Endometrial microvascular endothelial cells (primary cell): Measurements from ENCODE around the gene BAIAP3. TPM values are rescaled to one million over a fixed set of nuclear protein-coding genes. Genes with fewer than 3 reads are reported as not detected.
"Not testable (repeated sequence)": the region's sequence is repeated elsewhere in the genome, so short reads cannot be mapped to it uniquely, and the experiment has no call there.

ENCODE experiments used
- in situ Hi-C: cut with HindIII; loops from 2 replicates; pipeline ENCODE4 v1.10.0; 2017; ENCODE audit warnings: low sequenced_read_pairs, low pct_unique_long_range_greater_than_20kb; ENCODE audit errors: inconsistent ontology term
- total RNA-seq: library from RNA; depleted of rRNA; stranded (reverse); fragments of >200 nt; gene quantifications from one replicate; pipeline ENCODE4 v1.2.3, GENCODE V29; 2015; ENCODE audit errors: inconsistent ontology term

The BAIAP3 gene, protein sequence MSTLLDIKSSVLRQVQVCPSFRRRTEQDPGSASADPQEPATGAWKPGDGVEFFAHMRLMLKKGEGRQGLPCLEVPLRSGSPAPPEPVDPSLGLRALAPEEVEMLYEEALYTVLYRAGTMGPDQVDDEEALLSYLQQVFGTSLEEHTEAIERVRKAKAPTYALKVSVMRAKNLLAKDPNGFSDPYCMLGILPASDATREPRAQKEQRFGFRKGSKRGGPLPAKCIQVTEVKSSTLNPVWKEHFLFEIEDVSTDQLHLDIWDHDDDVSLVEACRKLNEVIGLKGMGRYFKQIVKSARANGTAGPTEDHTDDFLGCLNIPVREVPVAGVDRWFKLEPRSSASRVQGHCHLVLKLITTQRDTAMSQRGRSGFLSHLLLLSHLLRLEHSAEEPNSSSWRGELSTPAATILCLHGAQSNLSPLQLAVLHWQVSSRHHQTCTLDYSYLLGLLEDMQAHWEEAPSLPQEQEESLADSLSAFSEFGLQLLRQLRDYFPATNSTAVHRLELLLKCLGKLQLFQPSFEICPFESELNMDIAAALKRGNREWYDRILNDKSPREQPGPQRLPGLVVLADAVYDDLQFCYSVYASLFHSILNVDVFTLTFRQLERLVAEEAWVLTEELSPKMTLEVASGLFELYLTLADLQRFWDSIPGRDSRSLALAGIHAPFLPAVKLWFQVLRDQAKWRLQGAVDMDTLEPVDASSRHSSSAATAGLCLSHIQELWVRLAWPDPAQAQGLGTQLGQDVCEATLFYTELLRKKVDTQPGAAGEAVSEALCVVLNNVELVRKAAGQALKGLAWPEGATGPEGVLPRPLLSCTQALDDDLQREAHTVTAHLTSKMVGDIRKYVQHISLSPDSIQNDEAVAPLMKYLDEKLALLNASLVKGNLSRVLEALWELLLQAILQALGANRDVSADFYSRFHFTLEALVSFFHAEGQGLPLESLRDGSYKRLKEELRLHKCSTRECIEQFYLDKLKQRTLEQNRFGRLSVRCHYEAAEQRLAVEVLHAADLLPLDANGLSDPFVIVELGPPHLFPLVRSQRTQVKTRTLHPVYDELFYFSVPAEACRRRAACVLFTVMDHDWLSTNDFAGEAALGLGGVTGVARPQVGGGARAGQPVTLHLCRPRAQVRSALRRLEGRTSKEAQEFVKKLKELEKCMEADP
- total RNA-seq = 0.74 TPM

DNA sequence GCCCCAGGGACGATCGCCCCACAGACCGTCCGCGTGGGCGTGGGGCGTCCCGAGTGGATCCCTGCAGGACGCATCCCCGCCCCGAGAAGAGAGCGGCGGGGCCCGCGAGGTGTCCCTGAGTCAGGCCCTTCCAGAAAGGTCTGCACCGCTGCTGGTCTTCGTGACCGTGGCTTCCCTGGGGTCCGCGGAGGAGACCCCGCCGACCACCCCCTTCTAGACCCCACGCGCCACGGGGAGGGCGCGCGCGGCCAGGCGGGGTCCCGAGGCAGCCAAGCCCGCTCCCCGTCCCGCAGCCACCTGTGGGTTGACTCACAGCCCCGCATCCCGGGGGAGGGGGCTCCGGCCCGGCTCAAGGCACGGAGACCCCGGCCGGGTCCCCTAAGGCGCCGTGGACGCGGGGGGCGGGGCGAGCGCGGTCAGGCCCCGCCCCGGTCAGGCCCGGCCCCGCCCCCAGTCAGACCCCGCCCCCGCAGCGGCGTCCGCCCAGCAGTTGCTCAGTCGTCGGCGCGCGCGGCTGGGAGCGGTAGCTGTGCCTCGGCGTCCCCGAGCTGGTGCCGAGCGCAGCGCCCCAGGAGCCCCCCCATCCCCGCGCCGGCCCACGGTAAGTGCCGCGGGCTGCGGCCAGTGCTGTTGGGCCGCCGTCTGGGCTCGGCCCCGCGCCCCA lies at the start of gene BAIAP3:
Gene BAIAP3, plus strand, starts transcription at position 497 of the 664 bp plus-strand sequence. CDS start 4,905 bp downstream, outside the sequence.
- in situ Hi-C loops = no loop called here

DNA sequence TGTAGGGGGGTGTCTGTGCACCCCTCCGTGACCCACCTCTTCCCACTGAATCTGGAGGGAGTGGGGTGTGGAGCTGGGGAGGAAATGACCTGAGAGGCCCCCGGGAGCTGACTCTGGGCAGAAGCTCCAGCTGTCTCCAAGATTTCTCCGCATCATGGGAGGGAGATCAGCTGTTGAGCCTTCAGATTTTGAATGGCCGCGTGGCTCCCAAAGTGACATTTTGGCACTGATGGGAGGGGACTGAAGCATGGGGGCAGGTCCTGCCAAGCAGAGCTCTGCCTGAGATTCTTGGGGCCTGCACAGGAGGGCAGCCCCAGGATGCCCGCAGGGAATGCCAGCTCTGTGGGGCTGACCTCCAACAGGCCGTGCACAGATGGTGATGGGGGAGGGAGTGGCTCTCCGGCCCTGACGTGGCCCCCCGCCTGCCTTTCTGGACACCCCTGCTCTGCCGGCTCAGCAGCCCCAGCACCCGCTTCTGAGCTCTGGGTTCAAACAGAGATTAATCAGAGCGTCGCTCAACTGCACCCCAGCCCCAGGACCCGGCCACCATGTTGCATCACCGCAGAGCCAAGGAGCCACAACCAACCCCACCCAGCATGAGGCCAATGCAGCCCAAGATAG lies 49.3 kb upstream of the BAIAP3 start:
- in situ Hi-C loops = no loop called here

DNA sequence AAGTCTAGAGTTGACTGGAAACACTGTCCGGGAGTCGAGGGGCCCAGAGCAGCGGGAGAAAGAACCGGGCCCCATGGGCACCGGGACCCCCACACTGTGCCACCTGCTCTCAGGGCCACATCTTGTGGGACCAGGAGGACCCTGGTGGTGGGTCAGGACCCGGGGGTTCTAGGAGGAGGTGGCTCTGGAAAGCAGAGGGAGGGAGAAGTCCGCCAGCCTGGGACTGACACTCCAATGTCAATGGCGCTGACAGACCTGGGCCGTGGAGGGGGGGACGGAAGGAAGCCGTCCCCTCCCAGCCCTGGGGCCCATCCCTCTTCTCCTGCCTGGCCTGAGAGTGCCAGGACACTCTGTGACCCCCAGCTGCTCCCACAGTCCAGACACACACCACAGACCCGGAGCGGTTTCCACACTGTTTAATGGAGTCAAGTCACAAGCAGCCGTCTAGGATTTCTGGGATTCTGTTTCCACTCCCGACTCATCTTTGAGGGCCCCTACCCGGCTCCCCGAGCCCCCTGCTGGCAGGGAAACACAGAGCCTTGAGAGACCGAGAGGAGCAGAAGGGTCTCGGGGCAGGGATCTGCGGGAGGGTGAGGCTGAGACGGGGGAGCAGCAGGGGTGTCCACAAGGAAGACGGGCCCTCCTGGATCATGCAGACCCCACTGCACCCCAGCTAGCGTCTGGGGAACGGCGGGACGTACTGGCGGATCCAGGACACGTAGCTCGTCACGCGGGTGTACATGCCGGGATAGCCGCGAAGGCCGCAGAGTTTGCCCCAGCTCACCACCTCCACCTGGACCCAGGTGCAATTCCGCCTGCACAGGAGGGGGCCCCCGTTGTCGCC lies 47.6 kb upstream of the BAIAP3 start:
- in situ Hi-C loops = no loop called here

DNA sequence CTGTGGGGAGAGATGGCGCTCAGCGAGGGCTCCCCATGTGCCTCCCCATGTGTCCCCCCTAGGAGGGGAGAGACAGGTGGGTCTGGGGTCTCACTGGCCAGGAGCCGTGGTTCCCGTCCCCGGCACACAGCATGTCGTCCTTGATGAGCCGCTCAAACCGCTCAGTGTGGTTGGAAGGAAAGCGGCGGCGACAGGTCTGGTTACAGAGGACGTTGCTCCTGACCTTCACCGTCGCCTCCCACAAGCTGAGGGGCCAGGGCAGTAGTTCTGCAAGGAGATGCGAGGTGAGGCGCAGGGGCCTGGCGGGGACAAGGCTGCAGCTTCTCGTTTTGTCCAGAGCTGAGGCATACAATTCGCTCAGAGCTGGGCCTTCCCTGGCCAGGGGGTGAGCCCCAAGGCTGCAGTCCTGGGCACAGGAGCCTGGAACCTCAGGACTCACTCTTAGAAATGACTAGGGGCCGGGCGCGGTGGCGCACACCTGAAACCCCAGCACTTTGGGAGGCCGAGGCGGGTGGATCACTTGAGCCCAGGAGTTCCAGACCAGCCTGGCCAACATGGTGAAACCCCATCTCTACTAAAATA lies 46.8 kb upstream of the BAIAP3 start:
- in situ Hi-C loops = no loop called here

DNA sequence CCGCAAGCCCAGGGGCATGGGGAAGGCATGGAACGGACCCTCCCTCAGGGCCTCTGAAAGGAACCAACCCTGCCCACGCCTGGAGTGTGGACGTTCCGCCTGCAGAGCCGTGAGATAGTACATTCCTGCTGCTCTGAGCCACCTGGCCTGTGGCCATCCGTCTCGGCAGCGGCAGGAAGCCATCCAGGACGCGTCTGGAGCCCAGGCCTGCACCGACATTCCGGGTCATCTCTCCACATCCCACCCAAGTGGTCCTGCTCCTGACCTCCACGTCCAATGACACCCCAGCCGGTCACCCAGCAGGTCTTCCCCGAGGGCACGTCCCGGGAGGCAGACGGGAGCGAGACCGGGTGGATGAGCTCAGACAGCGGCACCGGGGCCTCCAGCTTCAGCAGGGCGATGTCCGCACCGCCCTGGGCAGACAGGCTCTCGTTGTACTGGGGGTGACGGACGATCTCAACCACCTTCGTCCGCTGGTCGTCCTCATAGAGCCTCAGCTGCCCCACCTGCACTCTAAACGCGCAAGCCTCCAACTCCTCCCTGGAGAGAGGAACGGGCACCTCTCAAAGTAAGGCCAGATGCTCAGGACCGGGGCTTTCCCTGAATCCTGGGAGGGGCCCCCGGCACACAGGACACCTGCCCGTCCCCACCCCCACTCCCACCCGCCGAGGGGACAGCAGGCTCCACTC lies 45.3 kb upstream of the BAIAP3 start:
- in situ Hi-C loops = no loop called here

DNA sequence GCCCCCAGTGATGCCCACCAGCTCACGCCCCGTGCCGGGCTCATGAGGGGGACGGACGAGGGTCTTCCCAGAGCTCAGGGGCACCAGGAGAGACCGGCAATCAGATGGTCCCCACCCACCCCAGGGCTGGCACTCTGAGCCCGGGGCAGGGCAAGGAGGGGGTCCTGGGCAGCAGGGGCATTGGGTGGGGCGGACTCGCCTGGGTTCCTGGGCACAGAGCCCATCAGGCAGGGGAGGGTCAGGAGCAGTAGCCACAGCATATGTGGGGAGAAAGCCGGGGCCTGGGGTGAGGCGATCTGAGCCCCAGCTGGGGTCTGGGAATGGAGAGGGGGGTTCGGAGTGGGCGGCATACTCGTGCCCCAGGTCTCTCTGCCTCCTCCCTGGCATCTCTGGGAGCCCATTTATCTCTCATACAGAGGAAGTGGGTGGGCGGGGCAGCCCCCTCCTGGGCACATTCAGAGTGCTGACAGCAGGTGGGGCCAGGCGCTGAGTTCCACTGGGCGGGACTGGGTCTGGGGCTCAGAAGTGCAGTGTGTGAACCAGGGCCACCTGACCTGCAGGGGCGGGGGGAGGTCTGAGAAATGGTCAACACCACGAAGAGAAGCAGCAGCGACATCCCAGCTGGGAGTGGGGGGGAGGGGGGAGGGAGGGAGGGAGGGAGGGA lies 44.5 kb upstream of the BAIAP3 start:
- in situ Hi-C loops = no loop called here

DNA sequence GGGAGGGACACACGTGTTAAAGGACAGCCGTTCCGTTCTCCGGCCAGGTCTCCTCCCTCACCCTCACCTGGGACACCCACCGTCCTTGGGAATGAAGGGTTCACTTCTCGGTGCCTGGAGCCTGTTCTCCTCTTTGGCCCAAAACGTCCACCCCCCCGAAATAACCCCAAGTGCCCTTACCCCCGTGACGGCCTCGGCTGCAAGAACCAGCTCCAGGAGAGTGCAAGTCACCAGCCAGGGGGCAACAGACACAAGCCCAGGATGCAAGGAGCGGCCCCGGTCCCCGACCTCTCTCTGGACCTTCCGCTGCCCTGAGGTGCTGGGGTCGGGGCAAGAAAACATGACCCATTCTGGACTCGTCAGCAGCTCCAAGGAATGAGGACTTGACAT lies 44.0 kb upstream of the BAIAP3 start:
- in situ Hi-C loops = no loop called here

DNA sequence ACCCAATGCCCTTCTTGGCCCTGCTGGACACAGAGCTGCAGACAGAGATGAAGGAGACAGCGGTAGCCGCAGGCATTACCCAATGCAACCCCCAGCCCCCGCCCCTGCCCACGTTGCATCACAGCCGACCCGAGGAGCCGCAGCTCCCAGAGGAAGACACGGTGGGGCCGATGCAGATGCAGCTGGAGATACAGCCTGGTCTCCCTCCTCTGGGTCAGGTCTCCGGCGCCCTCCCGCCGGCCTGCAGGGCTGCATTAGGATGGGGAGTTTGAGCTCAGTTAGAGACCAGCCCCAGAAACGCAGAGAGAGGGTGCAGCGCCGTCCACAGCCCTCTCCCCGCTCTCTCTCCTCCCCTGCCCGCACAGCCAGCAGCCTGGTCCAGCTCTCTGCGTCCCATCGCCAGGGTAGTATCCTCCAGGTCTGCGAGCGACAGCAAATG lies 43.4 kb upstream of the BAIAP3 start:
- in situ Hi-C loops = no loop called here

DNA sequence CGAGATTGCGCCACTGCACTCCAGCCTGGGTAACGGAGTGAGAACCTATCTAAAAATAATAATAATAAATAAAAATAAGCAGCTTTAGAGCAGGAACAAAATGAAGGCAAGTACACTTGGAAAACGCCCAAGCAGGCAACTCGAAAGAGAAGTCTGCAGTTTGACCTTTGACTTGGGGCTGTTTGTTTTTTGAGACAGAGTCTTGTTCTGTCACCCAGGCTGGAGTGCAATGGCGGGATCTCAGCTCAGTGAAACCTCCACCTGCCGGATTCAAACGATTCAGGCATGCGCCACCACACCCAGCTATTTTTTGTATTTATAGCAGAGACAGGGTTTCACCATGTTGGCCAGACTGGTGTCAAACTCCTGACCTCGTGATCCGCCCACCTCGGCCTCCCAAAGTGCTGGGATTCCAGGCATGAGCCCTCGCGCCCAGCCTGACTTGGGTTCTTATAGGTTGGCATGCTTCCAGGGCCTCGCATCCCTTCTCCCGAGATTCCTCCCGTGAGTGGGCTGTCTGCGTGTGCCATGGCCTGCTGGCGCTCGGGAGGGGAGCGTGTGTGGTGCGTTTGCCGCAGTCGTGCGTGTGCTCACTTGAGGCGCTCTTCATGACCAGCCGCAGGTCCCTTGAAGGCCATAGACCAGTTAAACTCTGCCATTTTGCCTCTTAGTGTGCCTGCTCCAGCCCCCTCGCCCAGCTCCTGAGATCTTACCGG lies 42.4 kb upstream of the BAIAP3 start:
- in situ Hi-C loops = no loop called here

DNA sequence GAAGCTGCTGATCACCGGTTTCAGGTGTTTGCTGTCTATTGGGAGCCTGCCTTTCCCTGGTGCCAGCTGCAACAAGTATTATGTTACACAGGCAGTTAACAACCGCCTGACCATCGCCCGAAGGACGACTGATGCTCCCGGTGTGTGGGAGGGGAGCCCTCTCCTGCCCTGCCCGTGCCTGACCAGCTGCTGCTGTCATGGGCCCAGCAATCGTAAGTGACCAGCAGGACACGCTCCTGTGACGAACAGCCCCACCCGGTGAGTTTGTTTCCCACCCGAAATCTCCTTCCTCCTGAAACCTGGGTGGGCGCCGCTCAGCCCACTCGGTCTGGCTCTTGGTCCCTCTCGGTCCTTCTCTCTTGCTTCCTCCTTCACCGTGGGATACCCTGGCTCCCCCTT lies 41.9 kb upstream of the BAIAP3 start:
- in situ Hi-C loops = no loop called here

DNA sequence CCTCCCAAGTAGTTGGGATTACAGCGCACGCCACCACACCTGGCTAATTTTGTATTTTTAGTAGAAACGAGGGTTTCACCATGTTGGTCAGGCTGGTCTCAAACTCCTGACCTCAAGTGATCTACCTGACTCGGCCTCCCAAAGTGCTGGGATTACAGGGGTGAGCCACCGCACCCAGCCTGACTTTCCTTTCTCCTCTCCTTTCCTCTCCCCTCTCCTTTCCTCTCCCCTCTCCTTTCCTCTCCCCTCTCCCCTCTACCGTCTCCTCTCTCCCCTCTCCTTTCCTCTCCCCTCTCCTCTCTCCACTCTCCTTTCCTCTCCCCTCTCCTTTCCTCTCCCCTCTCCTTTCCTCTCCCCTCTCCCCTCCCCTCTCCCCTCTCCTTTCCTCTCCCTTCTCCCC lies 41.2 kb upstream of the BAIAP3 start:
- in situ Hi-C loops = not testable (repeated sequence)

DNA sequence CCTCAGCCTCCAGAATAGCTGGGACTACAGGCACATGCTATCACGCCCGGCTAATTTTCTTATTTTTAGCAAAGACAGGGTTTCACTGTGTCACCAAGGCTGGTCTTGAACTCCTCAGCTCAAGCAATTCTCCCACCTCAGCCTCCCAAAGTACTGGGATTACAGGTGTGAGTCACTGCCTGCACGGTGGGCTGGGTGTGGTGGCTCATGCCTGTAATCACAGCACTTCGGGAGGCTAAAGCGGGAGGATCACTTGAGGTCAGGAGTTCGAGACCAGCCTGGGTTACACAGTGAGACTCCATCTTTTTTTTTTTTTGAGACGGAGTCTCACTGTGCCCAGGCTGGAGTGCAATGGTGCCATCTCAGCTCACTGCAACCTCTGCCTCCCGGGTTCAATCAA lies 40.6 kb upstream of the BAIAP3 start:
- in situ Hi-C loops = not testable (repeated sequence)

DNA sequence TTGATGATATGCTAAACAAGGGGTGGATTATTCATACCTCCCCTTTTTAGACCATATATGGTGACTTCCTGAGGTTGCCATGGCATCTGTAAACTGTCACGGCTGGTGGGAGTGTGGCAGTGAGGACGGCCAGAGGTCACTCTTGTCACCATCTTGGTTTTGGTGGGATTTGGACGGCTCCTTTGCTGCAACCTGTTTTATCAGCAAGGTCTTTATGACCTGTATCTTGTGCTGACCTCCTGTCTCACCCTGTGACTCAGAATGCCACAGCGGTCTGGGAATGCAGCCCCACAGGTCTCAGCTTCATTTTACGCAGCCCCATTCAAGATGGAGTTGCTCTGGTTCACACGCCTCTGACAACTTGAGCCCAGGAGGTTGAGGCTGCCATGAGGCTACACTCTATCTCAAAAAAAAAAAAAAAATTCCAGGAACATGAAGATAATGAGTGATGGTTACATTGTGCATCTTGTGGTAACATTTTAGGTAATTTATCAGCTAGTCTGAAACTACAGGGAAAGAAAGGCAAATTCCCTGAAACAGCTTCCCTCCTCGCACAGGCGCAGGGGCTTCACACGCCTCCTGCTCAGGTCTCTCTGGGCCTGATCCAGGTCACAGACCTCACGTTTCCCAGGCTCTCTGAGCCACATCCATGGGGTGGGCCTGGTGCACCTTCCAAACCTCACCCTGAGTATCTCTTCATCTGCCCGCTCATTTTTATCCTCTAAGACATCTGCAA lies 39.4 kb upstream of the BAIAP3 start:
- in situ Hi-C loops = no loop called here

DNA sequence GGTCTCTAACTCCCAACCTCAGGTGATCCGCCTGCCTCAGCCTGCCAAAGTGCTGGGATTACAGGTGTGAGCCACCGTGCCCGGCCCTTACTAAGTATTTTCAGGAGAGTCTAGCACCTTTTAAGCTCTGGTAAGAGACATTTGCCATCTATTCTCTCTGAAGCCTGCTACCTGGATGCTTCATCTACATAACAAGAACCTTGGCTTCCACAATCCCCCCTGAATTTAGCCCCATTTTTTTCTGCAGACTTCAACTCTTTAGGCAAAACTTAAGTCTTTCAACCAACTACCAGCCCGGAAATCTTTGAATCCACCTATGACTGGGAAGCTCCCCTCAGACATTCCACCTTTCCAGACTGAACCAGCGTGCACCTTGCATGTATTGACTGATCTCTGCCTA lies 38.0 kb upstream of the BAIAP3 start:
- in situ Hi-C loops = no loop called here

DNA sequence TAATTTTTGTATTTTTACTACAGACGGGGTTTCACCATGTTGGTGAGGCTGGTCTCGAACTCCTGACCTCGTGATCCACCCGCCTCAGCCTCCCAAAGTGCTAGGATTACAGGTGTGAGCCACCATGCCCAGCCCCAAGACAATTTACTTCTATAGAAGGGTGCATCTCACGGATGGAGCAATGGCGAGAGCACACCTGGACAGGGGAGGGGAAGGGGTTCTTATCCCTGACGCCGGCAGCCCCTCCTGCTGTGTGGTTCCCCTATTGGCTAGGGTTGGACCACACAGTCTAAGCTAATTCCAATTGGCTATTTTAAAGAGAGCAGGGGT lies 36.8 kb upstream of the BAIAP3 start:
- in situ Hi-C loops = not testable (repeated sequence)
